GM18951 (cell line): ENCODE data around the gene ISOC2.

ENCODE experiments used
- POLR2A ChIP-seq: IDR thresholded peaks from 4 replicates; pipeline ENCODE4 v1.6.1; 2011; ENCODE audit warnings: mild to moderate bottlenecking; ENCODE audit not compliant: insufficient read length, insufficient read depth; ENCODE audit errors: extremely low read depth
- in situ Hi-C: fragments of 300-500 bp; cut with MboI; formaldehyde crosslinking; loops from one replicate; pipeline ENCODE4 v1.12.0; 2022; ENCODE audit warnings: low sequenced_read_pairs, mixed read lengths, inconsistent platforms; ENCODE audit not compliant: unreplicated experiment

Gene ISOC2

GRCh38 chr19:55486971-55487923 lies 25.8 kb upstream of the ISOC2 start:
- no peak for TF ChIP-seq POLR2A
- in situ Hi-C loops = no loop called here

GRCh38 chr19:55486043-55486970 lies 24.9 kb upstream of the ISOC2 start:
- in situ Hi-C loops = no loop called here

GRCh38 chr19:55485439-55486011 lies 24.1 kb upstream of the ISOC2 start:
- in situ Hi-C loops = no loop called here
- no peak for TF ChIP-seq POLR2A

More at GRCh38 chr19:55486043-55486970, 24.9 kb upstream of the ISOC2 start:
- TF ChIP-seq POLR2A = no peak

- TF ChIP-seq POLR2A = peak; percentile 41
- in situ Hi-C loops = no loop called here
Measured at GRCh38 chr19:55484593-55485438, 23.4 kb upstream of the ISOC2 start, which contains the start of gene NAT14. TSS of gene NAT14 (plus strand) at chr19:55485188. CDS start at chr19:55485709, 521 bp downstream.

DNA sequence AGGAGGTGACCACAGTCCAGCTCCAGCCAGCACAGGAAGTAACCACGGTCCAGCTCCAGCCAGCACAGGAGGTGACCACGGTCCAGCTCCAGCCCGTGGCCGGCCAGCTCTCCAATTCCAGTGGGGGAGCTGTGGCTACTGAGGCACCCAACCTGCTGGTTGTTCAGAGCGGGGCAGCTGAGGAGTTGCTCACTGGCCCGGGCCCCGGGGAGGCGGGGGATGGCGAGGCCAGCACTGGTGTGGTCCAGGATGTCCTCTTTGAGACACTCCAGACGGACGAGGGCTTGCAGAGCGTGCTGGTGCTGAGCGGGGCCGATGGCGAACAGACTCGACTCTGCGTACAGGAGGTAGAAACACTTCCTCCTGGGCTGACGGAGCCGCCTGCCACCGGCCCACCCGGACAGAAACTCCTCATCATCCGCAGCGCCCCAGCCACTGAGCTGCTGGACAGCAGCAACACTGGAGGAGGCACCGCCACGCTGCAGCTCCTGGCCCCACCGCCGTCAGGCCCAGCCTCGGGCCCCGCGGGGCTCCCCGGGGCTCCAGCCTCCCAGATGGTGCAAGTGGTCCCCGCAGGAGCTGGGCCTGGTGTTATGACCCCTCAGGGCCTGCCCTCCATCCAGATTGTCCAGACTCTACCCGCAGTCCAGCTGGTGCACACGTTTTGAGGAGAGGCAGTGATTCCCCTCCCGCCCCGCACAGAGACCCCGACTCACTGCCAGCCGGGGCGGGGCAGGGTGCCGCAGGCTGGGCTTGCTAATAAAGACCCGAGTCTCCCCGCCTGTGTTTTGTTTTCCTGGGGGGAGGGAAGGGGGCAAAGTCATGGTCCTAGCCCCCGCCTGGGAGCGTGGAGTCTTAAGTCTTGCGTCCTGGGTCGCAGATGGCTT lies 22.5 kb upstream of the ISOC2 start:
- in situ Hi-C loops = no loop called here
- no peak for TF ChIP-seq POLR2A

GRCh38 chr19:55482967-55483705 lies 21.7 kb upstream of the ISOC2 start:
- in situ Hi-C loops = no loop called here
- TF ChIP-seq POLR2A = no peak

DNA sequence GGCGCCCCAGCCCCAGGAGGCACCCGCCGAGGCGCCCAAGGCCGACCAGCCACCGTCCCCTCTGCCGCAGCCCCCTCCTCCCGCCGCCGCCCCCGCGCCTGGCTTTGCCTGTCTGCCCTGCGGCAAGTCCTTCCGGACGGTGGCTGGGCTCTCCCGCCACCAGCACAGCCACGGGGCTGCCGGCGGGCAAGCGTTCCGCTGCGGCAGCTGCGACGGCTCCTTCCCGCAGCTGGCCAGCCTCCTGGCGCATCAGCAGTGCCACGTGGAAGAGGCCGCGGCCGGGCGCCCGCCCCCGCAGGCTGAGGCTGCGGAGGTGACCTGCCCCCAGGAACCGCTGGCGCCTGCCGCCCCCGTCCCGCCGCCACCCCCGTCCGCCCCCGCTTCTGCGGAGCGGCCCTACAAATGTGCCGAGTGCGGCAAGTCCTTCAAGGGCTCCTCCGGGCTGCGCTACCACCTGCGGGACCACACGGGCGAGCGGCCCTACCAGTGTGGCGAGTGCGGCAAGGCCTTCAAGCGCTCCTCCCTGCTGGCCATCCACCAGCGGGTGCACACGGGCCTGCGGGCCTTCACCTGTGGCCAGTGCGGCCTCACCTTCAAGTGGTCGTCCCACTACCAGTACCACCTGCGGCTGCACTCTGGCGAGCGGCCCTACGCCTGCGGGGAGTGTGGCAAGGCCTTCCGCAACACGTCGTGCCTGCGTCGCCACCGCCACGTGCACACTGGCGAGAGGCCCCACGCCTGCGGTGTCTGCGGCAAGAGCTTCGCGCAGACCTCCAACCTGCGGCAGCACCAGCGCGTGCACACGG lies 20.9 kb upstream of the ISOC2 start:
- in situ Hi-C loops = no loop called here
- no peak for TF ChIP-seq POLR2A

- TF ChIP-seq POLR2A = no peak
Measured at GRCh38 chr19:55481794-55482155, 20.3 kb upstream of the ISOC2 start.

DNA sequence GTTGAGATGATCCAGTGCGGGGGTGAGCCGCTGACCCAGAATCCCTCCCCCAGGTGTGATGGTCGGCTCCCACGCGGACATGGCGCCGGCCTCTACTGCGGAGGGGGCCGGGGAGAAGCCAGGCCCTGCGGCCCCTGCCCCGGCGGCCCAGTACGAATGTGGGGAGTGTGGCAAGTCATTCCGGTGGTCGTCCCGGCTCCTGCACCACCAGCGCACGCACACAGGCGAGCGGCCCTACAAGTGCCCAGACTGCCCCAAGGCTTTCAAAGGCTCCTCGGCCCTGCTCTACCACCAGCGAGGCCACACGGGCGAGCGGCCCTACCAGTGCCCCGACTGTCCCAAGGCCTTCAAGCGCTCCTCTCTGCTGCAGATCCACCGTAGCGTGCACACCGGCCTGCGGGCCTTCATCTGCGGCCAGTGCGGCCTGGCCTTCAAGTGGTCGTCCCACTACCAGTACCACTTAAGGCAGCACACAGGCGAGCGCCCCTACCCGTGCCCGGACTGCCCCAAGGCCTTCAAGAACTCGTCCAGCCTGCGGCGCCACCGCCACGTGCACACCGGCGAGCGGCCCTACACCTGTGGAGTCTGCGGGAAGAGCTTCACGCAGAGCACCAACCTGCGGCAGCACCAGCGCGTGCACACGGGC lies 19.8 kb upstream of the ISOC2 start:
- in situ Hi-C loops = no loop called here
- TF ChIP-seq POLR2A = no peak

More at GRCh38 chr19:55481794-55482155, 20.3 kb upstream of the ISOC2 start:
- in situ Hi-C loops = no loop called here
